ENCODE measurements around the gene RAD18.

The RAD18 gene

GRCh38 chr3:8857720-8858367 lies 105.4 kb downstream of the RAD18 start:
- H3K4me2 ChIP-seq (ENCODE audit: low read depth, low read length, poor library complexity, severe bottlenecking): no peak overlapping the region
- no peak overlapping the region for H3K9ac ChIP-seq (ENCODE audit: low read length)
- no peaks in the 10 kb centered on the region for H3K36me3 ChIP-seq (ENCODE audit: low read length)
- H4K20me1 ChIP-seq (ENCODE audit: low read depth, low read length): no peaks in the 10 kb centered on the region
- no peaks in the 10 kb centered on the region for H3K9me2 ChIP-seq (replicated peaks; ENCODE audit: insufficient read depth, low read length)
- H3F3A ChIP-seq (ENCODE audit: insufficient read depth): no peaks in the 10 kb centered on the region
- TF ChIP-seq CTCF (IDR thresholded peaks at IDR 0.05; ENCODE audit: insufficient read depth, low read length, poor library complexity, severe bottlenecking): no peak
- no peak for TF ChIP-seq EZH2phosphoT487 (conservative IDR thresholded peaks at IDR 0.05; ENCODE audit: low read length)
- H3K27ac ChIP-seq (ENCODE audit: low read depth, low read length): no peak overlapping the region
- H3K9me3 ChIP-seq (ENCODE audit: insufficient read depth, low read length): no peaks in the 10 kb centered on the region
- H3K79me2 ChIP-seq (ENCODE audit: insufficient read depth, low read length): no peaks in the 10 kb centered on the region
- no peak overlapping the region for H3K4me3 ChIP-seq (ENCODE audit: insufficient read depth, low read length, poor library complexity, severe bottlenecking)
- no peak overlapping the region for H2AFZ ChIP-seq (ENCODE audit: low read depth, low read length, severe bottlenecking)
- no peaks in the 10 kb centered on the region for H3K27me3 ChIP-seq (ENCODE audit: low read length)

- H3K9me3 ChIP-seq (ENCODE audit: insufficient read depth, low read length): no peaks in the 10 kb centered on the region
- H3K4me3 ChIP-seq (ENCODE audit: insufficient read depth, low read length, poor library complexity, severe bottlenecking): no peak overlapping the region
- no peak overlapping the region for H3K27ac ChIP-seq (ENCODE audit: low read depth, low read length)
- H3K9me2 ChIP-seq (replicated peaks; ENCODE audit: insufficient read depth, low read length): no peaks in the 10 kb centered on the region
- no peak overlapping the region for H3K4me2 ChIP-seq (ENCODE audit: low read depth, low read length, poor library complexity, severe bottlenecking)
- H3K27me3 ChIP-seq (ENCODE audit: low read length): no peaks in the 10 kb centered on the region
- H2AFZ ChIP-seq (ENCODE audit: low read depth, low read length, severe bottlenecking): no peak overlapping the region
- H3K79me2 ChIP-seq (ENCODE audit: insufficient read depth, low read length): no peaks in the 10 kb centered on the region
- H3K9ac ChIP-seq (ENCODE audit: low read length): no peak overlapping the region
- H4K20me1 ChIP-seq (ENCODE audit: low read depth, low read length): no peaks in the 10 kb centered on the region
- no peaks in the 10 kb centered on the region for H3K36me3 ChIP-seq (ENCODE audit: low read length)
- TF ChIP-seq CTCF (IDR thresholded peaks at IDR 0.05; ENCODE audit: insufficient read depth, low read length, poor library complexity, severe bottlenecking) (no peak), EZH2phosphoT487 (conservative IDR thresholded peaks at IDR 0.05; ENCODE audit: low read length) (no peak)
- no peaks in the 10 kb centered on the region for H3F3A ChIP-seq (ENCODE audit: insufficient read depth)
These were observed 106.6 kb downstream of the RAD18 start for GRCh38 chr3:8856721-8857120.

GRCh38 chr3:8856071-8856470 lies 107.2 kb downstream of the RAD18 start:
- no peaks in the 10 kb centered on the region for H4K20me1 ChIP-seq (ENCODE audit: low read depth, low read length)
- H3K9ac ChIP-seq (ENCODE audit: low read length): no peak overlapping the region
- H3F3A ChIP-seq (ENCODE audit: insufficient read depth): no peaks in the 10 kb centered on the region
- no peak overlapping the region for H3K27ac ChIP-seq (ENCODE audit: low read depth, low read length)
- no peaks in the 10 kb centered on the region for H3K36me3 ChIP-seq (ENCODE audit: low read length)
- no peak overlapping the region for H3K4me3 ChIP-seq (ENCODE audit: insufficient read depth, low read length, poor library complexity, severe bottlenecking)
- no peaks in the 10 kb centered on the region for H3K9me3 ChIP-seq (ENCODE audit: insufficient read depth, low read length)
- no peak overlapping the region for H2AFZ ChIP-seq (ENCODE audit: low read depth, low read length, severe bottlenecking)
- H3K79me2 ChIP-seq (ENCODE audit: insufficient read depth, low read length): no peaks in the 10 kb centered on the region
- TF ChIP-seq EZH2phosphoT487 (conservative IDR thresholded peaks at IDR 0.05; ENCODE audit: low read length) (no peak), CTCF (IDR thresholded peaks at IDR 0.05; ENCODE audit: insufficient read depth, low read length, poor library complexity, severe bottlenecking) (no peak)
- H3K27me3 ChIP-seq (ENCODE audit: low read length): no peaks in the 10 kb centered on the region
- H3K9me2 ChIP-seq (replicated peaks; ENCODE audit: insufficient read depth, low read length): no peaks in the 10 kb centered on the region
- H3K4me2 ChIP-seq (ENCODE audit: low read depth, low read length, poor library complexity, severe bottlenecking): no peak overlapping the region

All from SU-DHL-6 (cell line).